ENCODE measurements around the gene C2CD4D. TPM values are rescaled to one million over a fixed set of nuclear protein-coding genes. Genes with fewer than 3 reads are reported as not detected.

Gene C2CD4D
- total and polyA plus RNA-seq, 2 of the 13 experiments (the other 11 are each of a cell fraction or from before 2014, with no cell fraction given): not detected

GRCh38 chr1:151807766-151808165 is 31.9 kb downstream of the C2CD4D start:
- Histone ChIP-seq H3K4me2 (ENCODE audit: low read depth, low read length) (no peak overlapping the region), H4K20me1 (ENCODE audit: insufficient read depth, low read length) (no peaks in the 10 kb centered on the region), H3K27me3 (ENCODE audit: control insufficient read depth in 1 of 2, insufficient read depth in 2 of 2, low read length in 2 of 2) (no peaks in the 10 kb centered on the region; a peak in 2 of 5 replicates), H3K9me3 (ENCODE audit: low read length) (no peaks in the 10 kb centered on the region), H3K4me1 (ENCODE audit: insufficient read depth, low read length) (peaks cover 11% of the 10 kb centered on the region; the same call in 1 of the 2 replicates), H3K79me2 (ENCODE audit: insufficient read depth, low read length) (no peaks in the 10 kb centered on the region), H3K36me3 (replicated peaks in 1 of 2; ENCODE audit: control insufficient read depth in 1 of 2, insufficient read depth in 2 of 2, low read length in 2 of 2) (no peaks in the 10 kb centered on the region), H3K9ac (ENCODE audit: insufficient read depth, low read depth, low read length) (no peak overlapping the region), H3K27ac (ENCODE audit: extremely low read length, insufficient read depth, low read length) (no peak overlapping the region), H3K4me3 (replicated peaks in 1 of 3; ENCODE audit: insufficient read depth in 1 of 3, low read depth in 2 of 3, low read length in 3 of 3) (no peak overlapping the region), H2AFZ (ENCODE audit: low read length) (no peak overlapping the region)
- 100% methylated on average over 1 of the region's 1 CpG for WGBS (ENCODE audit: low lambda C conversion rate)
- ChIA-PET POLR2A (interaction anchor here (0.8 kb wide), 1 partner anchor 25 kb away, joined by 3 read pairs; no protein-coding TSS in a partner anchor), CTCF (ENCODE audit: low intra/inter-chr PET ratio, low total read pairs) (no interaction called here)
- no peak for DNase-seq (ENCODE audit: low spot score)
- BruUV-seq (replicated peaks): no TSS peak
- intact Hi-C loops (cut with micrococcal nuclease; ENCODE audit: unreplicated experiment) (no loop called here), in situ Hi-C loops (cut with HindIII; ENCODE audit: extremely low pct_ligation_motif_present, low pct_unique_long_range_greater_than_20kb) (no loop called here)
- TF ChIP-seq, protein P1, sequence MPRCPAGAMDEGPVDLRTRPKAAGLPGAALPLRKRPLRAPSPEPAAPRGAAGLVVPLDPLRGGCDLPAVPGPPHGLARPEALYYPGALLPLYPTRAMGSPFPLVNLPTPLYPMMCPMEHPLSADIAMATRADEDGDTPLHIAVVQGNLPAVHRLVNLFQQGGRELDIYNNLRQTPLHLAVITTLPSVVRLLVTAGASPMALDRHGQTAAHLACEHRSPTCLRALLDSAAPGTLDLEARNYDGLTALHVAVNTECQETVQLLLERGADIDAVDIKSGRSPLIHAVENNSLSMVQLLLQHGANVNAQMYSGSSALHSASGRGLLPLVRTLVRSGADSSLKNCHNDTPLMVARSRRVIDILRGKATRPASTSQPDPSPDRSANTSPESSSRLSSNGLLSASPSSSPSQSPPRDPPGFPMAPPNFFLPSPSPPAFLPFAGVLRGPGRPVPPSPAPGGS (CRISPR knock-in tag; IDR thresholded peaks at IDR 0.05): no peak
- TF ChIP-seq MXI1 (IDR thresholded peaks at IDR 0.05; ENCODE audit: borderline replicate concordance, low read depth, low read length) (no peak), ZNF552 (CRISPR knock-in tag; IDR thresholded peaks at IDR 0.05; ENCODE audit: borderline replicate concordance) (no peak), ZFP62 (CRISPR knock-in tag; IDR thresholded peaks at IDR 0.05) (no peak), ZNF121 (CRISPR knock-in tag; IDR thresholded peaks at IDR 0.05) (no peak), ZNF20 (CRISPR knock-in tag; IDR thresholded peaks at IDR 0.05) (no peak), HNRNPUL1 (IDR thresholded peaks at IDR 0.05; ENCODE audit: low read depth, low read length) (no peak), ZNF879 (CRISPR knock-in tag; IDR thresholded peaks at IDR 0.05) (no peak), POLR2AphosphoS5 (IDR thresholded peaks at IDR 0.05; ENCODE audit: low read depth, low read length) (no peak), NPAS2 (CRISPR knock-in tag; IDR thresholded peaks at IDR 0.05; ENCODE audit: borderline replicate concordance) (no peak), ZNF629 (CRISPR knock-in tag; conservative IDR thresholded peaks at IDR 0.05) (no peak), ATAD3A (CRISPR knock-in tag; IDR thresholded peaks at IDR 0.05) (no peak), KDM4B (CRISPR knock-in tag; IDR thresholded peaks at IDR 0.05) (no peak)
- TF ChIP-seq, protein P2, sequence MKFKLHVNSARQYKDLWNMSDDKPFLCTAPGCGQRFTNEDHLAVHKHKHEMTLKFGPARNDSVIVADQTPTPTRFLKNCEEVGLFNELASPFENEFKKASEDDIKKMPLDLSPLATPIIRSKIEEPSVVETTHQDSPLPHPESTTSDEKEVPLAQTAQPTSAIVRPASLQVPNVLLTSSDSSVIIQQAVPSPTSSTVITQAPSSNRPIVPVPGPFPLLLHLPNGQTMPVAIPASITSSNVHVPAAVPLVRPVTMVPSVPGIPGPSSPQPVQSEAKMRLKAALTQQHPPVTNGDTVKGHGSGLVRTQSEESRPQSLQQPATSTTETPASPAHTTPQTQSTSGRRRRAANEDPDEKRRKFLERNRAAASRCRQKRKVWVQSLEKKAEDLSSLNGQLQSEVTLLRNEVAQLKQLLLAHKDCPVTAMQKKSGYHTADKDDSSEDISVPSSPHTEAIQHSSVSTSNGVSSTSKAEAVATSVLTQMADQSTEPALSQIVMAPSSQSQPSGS (CRISPR knock-in tag; IDR thresholded peaks at IDR 0.05): no peak
- no peak for FAIRE-seq
- no peak for ATAC-seq

All from HepG2 (cell line).